Measurements from ENCODE around the gene MYO18A.

DNA sequence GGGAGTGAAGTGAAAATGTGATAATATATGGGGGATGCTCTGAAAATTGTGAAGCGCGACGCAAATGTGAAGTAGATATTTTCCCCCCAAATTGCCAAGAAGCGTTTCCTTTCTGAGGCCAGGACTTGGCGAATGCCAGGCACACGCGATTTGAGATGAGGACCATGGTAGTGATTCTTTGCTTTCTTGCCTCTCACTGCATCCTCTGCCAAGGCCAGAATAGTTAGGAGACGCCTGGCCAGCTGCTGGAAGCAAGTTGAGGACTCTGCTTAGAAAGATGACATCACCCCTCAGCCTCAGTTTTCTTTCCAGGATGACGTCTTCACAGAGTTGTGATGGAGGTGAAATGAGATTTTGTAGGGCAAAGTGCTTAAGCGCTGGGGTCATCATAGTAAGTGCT lies 111.4 kb downstream of the MYO18A start:
- TF ChIP-seq, protein P1, sequence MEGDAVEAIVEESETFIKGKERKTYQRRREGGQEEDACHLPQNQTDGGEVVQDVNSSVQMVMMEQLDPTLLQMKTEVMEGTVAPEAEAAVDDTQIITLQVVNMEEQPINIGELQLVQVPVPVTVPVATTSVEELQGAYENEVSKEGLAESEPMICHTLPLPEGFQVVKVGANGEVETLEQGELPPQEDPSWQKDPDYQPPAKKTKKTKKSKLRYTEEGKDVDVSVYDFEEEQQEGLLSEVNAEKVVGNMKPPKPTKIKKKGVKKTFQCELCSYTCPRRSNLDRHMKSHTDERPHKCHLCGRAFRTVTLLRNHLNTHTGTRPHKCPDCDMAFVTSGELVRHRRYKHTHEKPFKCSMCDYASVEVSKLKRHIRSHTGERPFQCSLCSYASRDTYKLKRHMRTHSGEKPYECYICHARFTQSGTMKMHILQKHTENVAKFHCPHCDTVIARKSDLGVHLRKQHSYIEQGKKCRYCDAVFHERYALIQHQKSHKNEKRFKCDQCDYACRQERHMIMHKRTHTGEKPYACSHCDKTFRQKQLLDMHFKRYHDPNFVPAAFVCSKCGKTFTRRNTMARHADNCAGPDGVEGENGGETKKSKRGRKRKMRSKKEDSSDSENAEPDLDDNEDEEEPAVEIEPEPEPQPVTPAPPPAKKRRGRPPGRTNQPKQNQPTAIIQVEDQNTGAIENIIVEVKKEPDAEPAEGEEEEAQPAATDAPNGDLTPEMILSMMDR (IDR thresholded peaks at IDR 0.05 in 2 of 3, conservative IDR thresholded peaks at IDR 0.05 in 1 of 3; ENCODE audit: control insufficient read depth in 2 of 3, extremely low read depth in 1 of 3, insufficient read depth in 1 of 3, low read depth in 3 of 3, low read length in 3 of 3): no peak
- no peak for TF ChIP-seq EP300 (IDR thresholded peaks at IDR 0.05; ENCODE audit: borderline replicate concordance in 1 of 2, control insufficient read depth in 1 of 2, low read depth in 2 of 2, low read length in 2 of 2)
- no peak for TF ChIP-seq HCFC1 (IDR thresholded peaks at IDR 0.05; ENCODE audit: low read length)
- TF ChIP-seq CBX5 (IDR thresholded peaks at IDR 0.05; ENCODE audit: low read depth): no peak
- no peak for TF ChIP-seq JUND (IDR thresholded peaks at IDR 0.05; ENCODE audit: low read depth, low read length)
- TF ChIP-seq POLR2A (IDR thresholded peaks at IDR 0.05; ENCODE audit: low read depth, low read length): no peak
- TF ChIP-seq FOS (IDR thresholded peaks at IDR 0.05; ENCODE audit: borderline replicate concordance, extremely low read depth, insufficient read length): no peak
- TF ChIP-seq GABPA (IDR thresholded peaks at IDR 0.05; ENCODE audit: low read depth): no peak
- no peak for TF ChIP-seq CHD2 (IDR thresholded peaks at IDR 0.05; ENCODE audit: borderline replicate concordance, low read depth, low read length)
- TF ChIP-seq ETV6 (conservative IDR thresholded peaks at IDR 0.05 in 1 of 2, IDR thresholded peaks at IDR 0.05 in 1 of 2; ENCODE audit: borderline replicate concordance in 1 of 2, low read depth in 1 of 2): no peak
- TF ChIP-seq, protein P2, sequence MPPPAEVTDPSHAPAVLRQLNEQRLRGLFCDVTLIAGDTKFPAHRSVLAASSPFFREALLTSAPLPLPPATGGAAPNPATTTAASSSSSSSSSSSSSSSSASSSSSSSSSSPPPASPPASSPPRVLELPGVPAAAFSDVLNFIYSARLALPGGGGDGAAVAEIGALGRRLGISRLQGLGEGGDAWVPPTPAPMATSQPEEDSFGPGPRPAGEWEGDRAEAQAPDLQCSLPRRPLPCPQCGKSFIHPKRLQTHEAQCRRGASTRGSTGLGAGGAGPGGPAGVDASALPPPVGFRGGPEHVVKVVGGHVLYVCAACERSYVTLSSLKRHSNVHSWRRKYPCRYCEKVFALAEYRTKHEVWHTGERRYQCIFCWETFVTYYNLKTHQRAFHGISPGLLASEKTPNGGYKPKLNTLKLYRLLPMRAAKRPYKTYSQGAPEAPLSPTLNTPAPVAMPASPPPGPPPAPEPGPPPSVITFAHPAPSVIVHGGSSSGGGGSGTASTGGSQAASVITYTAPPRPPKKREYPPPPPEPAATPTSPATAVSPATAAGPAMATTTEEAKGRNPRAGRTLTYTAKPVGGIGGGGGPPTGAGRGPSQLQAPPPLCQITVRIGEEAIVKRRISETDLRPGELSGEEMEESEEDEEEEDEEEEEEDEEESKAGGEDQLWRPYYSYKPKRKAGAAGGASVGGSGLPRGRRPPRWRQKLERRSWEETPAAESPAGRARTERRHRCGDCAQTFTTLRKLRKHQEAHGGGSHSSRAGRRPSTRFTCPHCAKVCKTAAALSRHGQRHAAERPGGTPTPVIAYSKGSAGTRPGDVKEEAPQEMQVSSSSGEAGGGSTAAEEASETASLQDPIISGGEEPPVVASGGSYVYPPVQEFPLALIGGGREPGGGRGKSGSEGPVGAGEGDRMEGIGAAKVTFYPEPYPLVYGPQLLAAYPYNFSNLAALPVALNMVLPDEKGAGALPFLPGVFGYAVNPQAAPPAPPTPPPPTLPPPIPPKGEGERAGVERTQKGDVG (CRISPR knock-in tag; IDR thresholded peaks at IDR 0.05): no peak
- no peak for TF ChIP-seq SMC3 (IDR thresholded peaks at IDR 0.05; ENCODE audit: borderline replicate concordance, low read length)
- TF ChIP-seq CREM (IDR thresholded peaks at IDR 0.05; ENCODE audit: low read depth): no peak

Measured in GM12878 (cell line).